Small intestine (tissue), 7 donors: ENCODE data around the gene C1orf198. TPM values are rescaled to one million over a fixed set of nuclear protein-coding genes. Genes with fewer than 3 reads are reported as not detected.

Experiments used
- DNase-seq, 2 donors: peaks; one replicate each; pipeline versions ENCODE4 v3.0.0 to v3.0.0-alpha.2; 2013
- FAIRE-seq: peaks from 2 replicates; lab custom pipeline; 2012; peaks lifted over from hg19 to GRCh38; lab: Jason Lieb, UNC
- H3K27ac ChIP-seq, 3 donors: one replicate each; pipeline ENCODE4 v1.5.1; 2013; ENCODE audit warnings: low read length in 2 of 3, mild to moderate bottlenecking in 2 of 3, control low read depth in 1 of 3, inconsistent platforms in 1 of 3, low read depth in 1 of 3, moderate library complexity in 1 of 3
- H3K27me3 ChIP-seq, 3 donors: one replicate each; pipeline ENCODE4 v1.6.1; 2013; ENCODE audit warnings: low read length in 3 of 3, inconsistent platforms in 1 of 3; ENCODE audit not compliant: control insufficient read depth in 3 of 3, insufficient read depth in 3 of 3
- H3K36me3 ChIP-seq, 3 donors: one replicate each; pipeline ENCODE4 v1.6.1; 2013; ENCODE audit warnings: low read length in 3 of 3, inconsistent platforms in 1 of 3, low read depth in 1 of 3, mild to moderate bottlenecking in 1 of 3, moderate library complexity in 1 of 3; ENCODE audit not compliant: control insufficient read depth in 3 of 3, insufficient read depth in 2 of 3
- H3K4me1 ChIP-seq, 3 donors: one replicate each; pipeline ENCODE4 v1.6.1; 2013; ENCODE audit warnings: low read length in 2 of 3, inconsistent platforms in 1 of 3, low read depth in 1 of 3, mild to moderate bottlenecking in 1 of 3, moderate library complexity in 1 of 3; ENCODE audit not compliant: control insufficient read depth in 3 of 3, insufficient read depth in 2 of 3
- H3K4me3 ChIP-seq, 3 donors: one replicate each; pipeline ENCODE4 v1.5.1; 2013; ENCODE audit warnings: low read length in 3 of 3, control low read depth in 1 of 3, inconsistent platforms in 1 of 3, low read depth in 1 of 3, mild to moderate bottlenecking in 1 of 3, moderate library complexity in 1 of 3
- H3K9me3 ChIP-seq, 2 donors: one replicate each; pipeline ENCODE4 v1.6.1; 2013; ENCODE audit warnings: low read depth in 1 of 2, low read length in 1 of 2; ENCODE audit not compliant: control insufficient read depth in 2 of 2, insufficient read depth in 1 of 2
- WGBS, 3 donors: extraction: QIAGEN DNeasy Blood & Tissue Kit; methylation state at CpG; one replicate each; pipeline ENCODE4 v1.1.7; 2013; 5-methylcytosine and 5-hydroxymethylcytosine counted together
- polyA plus RNA-seq, 4 donors: library from polyadenylated mRNA; stranded (reverse) in 3 of 4; unstranded in 1 of 4; fragments of 200-250 nt in 3 of 4; fragments of 120-200 nt in 1 of 4; gene quantifications; one replicate each; pipeline versions ENCODE4 v1.2.1 to v1.2.3, GENCODE V29; 2013
- donor health status: healthy with polysubstance abuse.
- donor health status: control.
- donor health status: control.
- donor health status: Bipolar disorder and iron deficiency.
- donor health status: healthy.

Gene C1orf198
- polyA plus RNA-seq, 4 donors, result 6.0 to 19.5 (median 13.1) TPM

- FAIRE-seq (no peak), DNase-seq (no peak)
- H3K27ac ChIP-seq, result no peak overlapping the region
These were observed 15.6 kb upstream of the C1orf198 start for GRCh38 chr1:230883967-230884366.

DNA sequence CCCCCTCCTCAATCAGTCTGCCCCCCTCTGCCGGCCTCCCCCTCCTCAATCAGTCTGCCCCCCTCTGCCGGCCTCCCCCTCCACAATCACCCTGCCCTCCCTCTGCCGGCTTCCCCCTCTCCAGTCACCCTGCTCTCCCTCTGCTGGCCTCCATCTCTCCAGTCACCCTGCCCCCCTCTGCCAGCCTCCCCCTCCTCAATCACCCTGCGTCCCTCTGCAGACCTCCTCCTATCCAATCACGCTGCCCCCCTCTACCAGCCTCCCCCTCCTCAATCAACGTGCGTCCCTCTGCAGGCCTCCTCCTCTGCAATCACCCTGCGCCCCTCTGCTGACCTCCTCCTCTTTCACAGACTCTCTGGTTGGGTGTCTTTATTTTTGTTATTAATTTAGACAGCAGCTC is 11.5 kb upstream of the C1orf198 start:
- Histone ChIP-seq H3K27me3 (peaks cover 0 to 23% (median 0%) of the 10 kb centered on the region in 3 donors), H3K27ac (no peak overlapping the region), H3K4me3 (no peak overlapping the region), H3K36me3 (no peaks in the 10 kb centered on the region), H3K9me3 (peaks cover under 1 to 7% of the 10 kb centered on the region in 2 donors), H3K4me1 (no peaks in the 10 kb centered on the region)
- WGBS, 3 donors, result 40 to 55% (median 49%) methylated on average over 8 of the region's 8 CpGs
- FAIRE-seq (no peak), DNase-seq (no peak)

More at GRCh38 chr1:230883967-230884366, 15.6 kb upstream of the C1orf198 start:
- Histone ChIP-seq H3K4me1 (no peaks in the 10 kb centered on the region), H3K36me3 (no peaks in the 10 kb centered on the region), H3K27me3 (peaks cover 0 to 23% (median 0%) of the 10 kb centered on the region in 3 donors), H3K9me3 (peaks cover 4 to 17% of the 10 kb centered on the region in 2 donors), H3K4me3 (no peak overlapping the region)
- 70 to 94% (median 83%) methylated on average over 4 of the region's 4 CpGs for WGBS, 3 donors

- Histone ChIP-seq H3K9me3 (peaks cover 0 to under 1% of the 10 kb centered on the region in 2 donors), H3K4me3 (no peak overlapping the region), H3K36me3 (no peaks in the 10 kb centered on the region), H3K4me1 (no peaks in the 10 kb centered on the region), H3K27ac (no peak overlapping the region), H3K27me3 (peaks cover 0 to 23% (median 0%) of the 10 kb centered on the region in 3 donors)
- WGBS, 3 donors, result 43 to 57% (median 55%) methylated on average over 5 of the region's 5 CpGs
- DNase-seq, result no peak
- FAIRE-seq, result no peak
These were observed 10.3 kb upstream of the C1orf198 start for GRCh38 chr1:230878591-230878990.

DNA sequence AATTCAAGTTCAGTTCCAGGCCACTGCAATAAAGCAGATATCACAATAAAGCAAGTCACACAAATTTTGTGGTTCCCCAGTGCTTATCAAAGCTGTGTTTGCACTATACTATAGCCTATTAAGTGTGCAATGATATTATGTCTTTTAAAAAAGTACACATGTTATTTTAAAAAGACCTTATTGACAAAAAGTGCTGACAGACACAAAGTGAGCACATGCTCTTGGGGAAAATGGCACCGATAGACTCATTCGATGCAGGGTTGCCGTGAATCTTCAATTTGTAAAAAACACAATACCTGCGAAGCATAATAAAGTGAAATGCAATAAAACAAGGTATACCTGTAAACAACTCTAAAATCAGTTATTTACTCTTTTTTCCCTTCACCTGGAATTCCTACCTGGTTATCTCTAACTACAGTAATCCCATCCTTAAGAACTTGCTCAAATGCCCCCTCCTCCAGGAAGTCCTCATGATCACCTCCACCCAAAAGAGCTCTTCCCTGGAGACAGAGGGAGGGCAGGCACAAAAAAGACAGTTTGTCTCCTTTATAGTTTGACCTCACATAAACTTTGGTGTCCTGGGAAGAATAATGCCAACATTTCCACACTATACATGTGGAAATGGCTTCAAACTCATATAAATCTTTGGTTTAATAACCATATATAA is 9.7 kb upstream of the C1orf198 start:
- H3K36me3 ChIP-seq, result no peaks in the 10 kb centered on the region
- peaks cover 0 to 22% (median 0%) of the 10 kb centered on the region in 3 donors for H3K27me3 ChIP-seq
- DNase-seq, result no peak
- H3K4me3 ChIP-seq, result no peak overlapping the region
- no peak overlapping the region for H3K27ac ChIP-seq
- H3K9me3 ChIP-seq, result no peaks in the 10 kb centered on the region
- 87 to 94% (median 87%) methylated on average over 4 of the region's 4 CpGs for WGBS, 3 donors
- FAIRE-seq, result no peak
- H3K4me1 ChIP-seq, result no peaks in the 10 kb centered on the region

- WGBS, 3 donors, result 79 to 85% (median 82%) methylated on average over 14 of the region's 14 CpGs
- no peaks in the 10 kb centered on the region for H3K4me1 ChIP-seq
- DNase-seq (no peak), FAIRE-seq (no peak)
- H3K4me3 ChIP-seq, result no peak overlapping the region
- H3K27me3 ChIP-seq, result peaks cover 0 to 16% (median 0%) of the 10 kb centered on the region in 3 donors
- no peak overlapping the region for H3K27ac ChIP-seq
- no peaks in the 10 kb centered on the region for H3K9me3 ChIP-seq
- H3K36me3 ChIP-seq, result no peaks in the 10 kb centered on the region
These were observed 9.0 kb upstream of the C1orf198 start for GRCh38 chr1:230877146-230877923.

DNA sequence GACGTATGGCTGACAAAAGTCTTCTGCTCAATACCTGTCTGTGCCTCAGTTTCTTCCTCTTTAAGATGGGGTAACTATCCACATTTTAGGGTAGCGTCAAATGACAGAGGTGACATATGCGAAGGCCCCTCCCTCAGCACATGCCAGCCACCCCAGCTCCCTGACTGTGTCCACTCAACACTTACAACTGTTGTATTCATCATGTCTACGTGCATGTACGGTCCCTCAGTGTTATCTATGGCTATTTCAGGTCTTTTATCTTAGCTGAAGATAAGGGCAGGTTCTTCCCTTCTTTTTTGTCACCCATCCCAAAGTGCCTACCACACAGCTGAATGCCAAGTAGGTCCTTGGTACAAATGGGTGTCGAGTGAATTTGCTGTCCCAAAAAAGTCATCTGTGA is 8.3 kb upstream of the C1orf198 start:
- Histone ChIP-seq H3K4me3 (no peak overlapping the region), H3K27ac (no peak overlapping the region), H3K4me1 (no peaks in the 10 kb centered on the region), H3K36me3 (no peaks in the 10 kb centered on the region), H3K9me3 (no peaks in the 10 kb centered on the region), H3K27me3 (peaks cover 0 to 12% (median 0%) of the 10 kb centered on the region in 3 donors)
- FAIRE-seq, result no peak
- 78 to 81% (median 80%) methylated on average over 6 of the region's 6 CpGs for WGBS, 3 donors
- DNase-seq, result no peak

DNA sequence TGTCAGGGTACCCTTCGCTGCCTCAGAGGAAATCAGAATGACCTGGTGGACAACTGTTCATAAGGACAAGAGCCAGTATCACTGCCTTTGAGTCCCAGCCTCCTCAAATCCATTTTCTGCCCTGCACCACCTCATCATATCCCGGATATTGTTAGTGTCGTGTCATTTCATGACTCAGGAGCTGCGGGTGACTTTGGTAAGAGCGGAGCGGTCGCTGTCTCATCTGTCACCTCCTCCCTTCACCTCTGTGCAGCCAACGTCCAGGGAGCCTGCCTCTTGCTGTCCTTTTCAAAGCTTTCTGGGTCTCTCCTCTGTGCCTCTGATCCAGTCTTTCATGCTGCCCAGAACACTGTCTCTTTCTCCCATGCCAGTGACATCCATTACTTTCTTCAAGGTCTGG is 7.0 kb upstream of the C1orf198 start:
- 90 to 93% (median 91%) methylated on average over 8 of the region's 8 CpGs for WGBS, 3 donors
- H3K9me3 ChIP-seq, result no peaks in the 10 kb centered on the region
- no peak for FAIRE-seq

GRCh38 chr1:230870916-230871315 is 2.6 kb upstream of the C1orf198 start:
- Histone ChIP-seq H3K4me3 (no peak overlapping the region), H3K36me3 (no peaks in the 10 kb centered on the region), H3K9me3 (no peaks in the 10 kb centered on the region), H3K4me1 (peaks cover 0 to 18% (median 15%) of the 10 kb centered on the region in 3 donors), H3K27ac (no peak overlapping the region), H3K27me3 (no peaks in the 10 kb centered on the region)
- 95 to 99% (median 96%) methylated on average over 4 of the region's 4 CpGs for WGBS, 3 donors
- FAIRE-seq, result no peak
- DNase-seq, result no peak

More for the DNA sequence above, 7.0 kb upstream of the C1orf198 start:
- Histone ChIP-seq H3K4me3 (no peak overlapping the region), H3K4me1 (no peaks in the 10 kb centered on the region), H3K27me3 (peaks cover 0 to 7% (median 0%) of the 10 kb centered on the region in 3 donors), H3K36me3 (no peaks in the 10 kb centered on the region), H3K27ac (no peak overlapping the region)
- no peak for DNase-seq
